ENCODE results near the gene KLHL2.
"Not testable (repeated sequence)": the region's sequence is repeated elsewhere in the genome, so short reads cannot be mapped to it uniquely, and the experiment has no call there.

The KLHL2 gene

DNA sequence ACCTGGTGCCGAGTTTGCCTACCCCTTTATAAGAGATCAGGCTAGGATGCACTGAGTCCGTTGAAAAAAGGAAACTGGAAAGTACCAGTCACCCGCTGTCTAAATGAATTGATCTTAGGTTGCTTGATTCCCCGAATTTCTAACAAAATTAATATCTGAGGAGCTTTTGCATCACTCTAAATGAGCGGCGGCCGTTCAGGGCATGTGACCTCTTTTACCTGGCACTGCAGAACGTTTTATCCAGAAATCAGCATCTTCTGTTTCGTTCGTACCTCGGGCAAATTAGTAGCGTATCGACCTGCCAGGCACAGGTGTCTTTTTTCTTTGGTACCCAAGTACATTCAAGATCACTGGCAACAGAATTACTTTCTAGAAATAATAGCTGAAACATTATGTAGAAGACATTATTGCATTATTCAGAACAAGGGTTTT, 876 bp downstream of the KLHL2 start:
- peak overlapping the region; percentile 78 for H3K4me3 Mint-ChIP-seq
- H3K27ac Mint-ChIP-seq (ENCODE audit: low read depth), result peak overlapping the region; percentile 21
- no peaks in the 10 kb centered on the region for H3K9me3 Mint-ChIP-seq
- ATAC-seq (replicated peaks; ENCODE audit: extremely low read depth, poor library complexity, severe bottlenecking) (peak; percentile 35), DNase-seq (ENCODE audit: low spot score in 2 of 2) (no peak)
- H3K4me1 Mint-ChIP-seq, result peaks cover 59% of the 10 kb centered on the region
- no peaks in the 10 kb centered on the region for H3K27me3 Mint-ChIP-seq
- H3K36me3 Mint-ChIP-seq (ENCODE audit: insufficient read depth), result no peaks in the 10 kb centered on the region

DNA sequence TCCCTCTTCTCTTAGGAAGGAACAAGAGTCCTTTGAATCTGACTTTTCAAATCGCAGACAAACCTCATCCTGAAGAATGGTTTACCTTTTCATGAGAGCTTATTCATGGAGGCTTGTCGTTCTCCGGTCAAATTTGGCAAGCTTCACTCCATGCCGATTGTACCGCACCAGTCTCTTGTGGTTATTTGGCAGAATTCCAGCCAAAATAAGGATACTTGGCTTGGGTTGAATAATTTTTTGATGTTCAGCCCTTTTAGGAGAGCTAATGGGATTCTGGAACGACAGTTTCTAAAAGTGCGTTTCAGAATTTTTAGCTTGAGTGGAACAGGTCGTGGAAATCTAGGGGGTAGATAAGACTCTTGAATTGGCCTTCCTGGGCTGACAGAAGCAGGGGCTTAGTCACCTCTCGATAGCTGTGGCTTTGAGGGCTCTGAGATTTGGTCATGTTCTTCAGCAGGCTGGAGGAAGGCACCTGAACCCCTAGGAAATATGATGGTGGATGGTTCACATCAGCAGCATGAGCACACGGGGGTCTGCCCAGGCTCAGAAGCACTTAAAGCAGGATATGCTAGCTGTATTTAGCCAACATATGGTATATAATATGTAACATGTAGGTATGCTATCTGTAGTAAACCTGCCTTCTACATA, 1.5 kb downstream of the KLHL2 start:
- peak overlapping the region; percentile 78 for H3K4me3 Mint-ChIP-seq
- DNase-seq (ENCODE audit: low spot score in 2 of 2), result no peak
- no peaks in the 10 kb centered on the region for H3K36me3 Mint-ChIP-seq (ENCODE audit: insufficient read depth)
- no peaks in the 10 kb centered on the region for H3K9me3 Mint-ChIP-seq
- H3K27ac Mint-ChIP-seq (ENCODE audit: low read depth), result no peak overlapping the region
- H3K27me3 Mint-ChIP-seq, result no peaks in the 10 kb centered on the region
- H3K4me1 Mint-ChIP-seq, result peaks cover 60% of the 10 kb centered on the region
- ATAC-seq (replicated peaks; ENCODE audit: extremely low read depth, poor library complexity, severe bottlenecking), result no peak

DNA sequence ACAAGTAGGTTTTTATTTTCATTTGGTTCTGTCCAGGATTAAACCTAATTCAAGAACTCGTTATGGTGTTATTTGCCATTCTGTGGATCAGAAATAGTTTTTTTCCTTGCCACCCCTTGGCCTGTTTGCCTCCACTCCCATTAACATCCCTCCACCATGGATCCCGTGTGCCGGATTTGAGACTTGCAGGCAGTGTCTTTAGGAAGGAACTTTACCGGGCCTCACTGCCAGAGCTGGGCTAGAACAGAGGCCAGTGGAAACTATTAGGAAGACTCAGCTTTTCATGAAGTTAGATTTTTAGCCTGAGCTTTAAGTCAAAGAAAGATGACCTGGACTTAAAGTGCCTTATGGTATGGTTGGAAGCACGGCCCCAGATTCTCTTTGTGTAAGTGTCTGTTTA, 2.4 kb downstream of the KLHL2 start:
- Mint-ChIP-seq H3K27ac (ENCODE audit: low read depth) (no peak overlapping the region), H3K4me3 (no peak overlapping the region), H3K4me1 (peaks cover 55% of the 10 kb centered on the region), H3K36me3 (ENCODE audit: insufficient read depth) (no peaks in the 10 kb centered on the region), H3K9me3 (no peaks in the 10 kb centered on the region), H3K27me3 (no peaks in the 10 kb centered on the region)
- ATAC-seq (replicated peaks; ENCODE audit: extremely low read depth, poor library complexity, severe bottlenecking) (no peak), DNase-seq (ENCODE audit: low spot score in 2 of 2) (no peak)

DNA sequence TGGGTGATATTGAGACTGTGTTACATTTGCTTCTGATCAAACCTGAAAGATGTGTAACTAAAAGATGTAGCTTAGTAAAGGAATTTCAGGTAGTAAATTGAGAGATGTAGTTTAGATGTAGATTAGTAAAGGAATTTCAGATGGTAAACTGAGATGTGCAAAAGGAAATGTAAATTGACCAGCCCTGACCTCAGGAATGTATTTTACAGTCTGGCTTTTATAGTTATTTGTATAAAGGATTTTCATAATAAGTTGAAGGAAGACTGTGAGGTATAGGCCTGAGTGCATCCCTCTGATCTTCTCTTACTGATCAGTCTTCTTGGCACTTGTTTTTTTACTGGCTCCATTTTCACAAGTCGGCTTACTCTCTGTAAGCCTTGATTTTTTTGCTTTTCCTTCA, 3.2 kb downstream of the KLHL2 start:
- no peak for ATAC-seq (replicated peaks; ENCODE audit: extremely low read depth, poor library complexity, severe bottlenecking)
- no peak for DNase-seq (ENCODE audit: low spot score in 2 of 2)
- no peaks in the 10 kb centered on the region for H3K27me3 Mint-ChIP-seq
- H3K36me3 Mint-ChIP-seq (ENCODE audit: insufficient read depth), result no peaks in the 10 kb centered on the region
- no peaks in the 10 kb centered on the region for H3K9me3 Mint-ChIP-seq
- peaks cover 50% of the 10 kb centered on the region for H3K4me1 Mint-ChIP-seq
- H3K4me3 Mint-ChIP-seq, result no peak overlapping the region
- H3K27ac Mint-ChIP-seq (ENCODE audit: low read depth), result no peak overlapping the region

DNA sequence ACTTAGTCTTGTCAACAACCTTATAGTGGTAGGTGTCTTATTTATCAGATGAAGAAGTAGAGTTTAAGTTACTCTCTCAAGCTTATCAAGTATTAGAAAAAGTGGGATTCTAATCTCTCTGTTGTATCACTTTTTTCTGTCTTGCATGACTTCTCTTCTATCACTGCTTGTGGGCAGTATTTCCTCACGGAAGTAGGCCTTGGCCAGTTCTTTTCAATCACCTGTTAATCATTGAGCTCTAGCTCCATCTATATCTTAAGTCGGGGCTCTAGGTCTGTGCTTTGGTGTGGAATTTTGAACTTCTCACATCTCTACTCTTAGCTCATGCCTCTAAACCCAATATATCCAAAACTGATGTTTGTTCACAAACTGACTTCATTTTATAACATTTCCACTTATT, 5.3 kb downstream of the KLHL2 start:
- not testable (repeated sequence) for H3K4me3 Mint-ChIP-seq; H3K27me3 Mint-ChIP-seq; ATAC-seq (replicated peaks; ENCODE audit: extremely low read depth, poor library complexity, severe bottlenecking); H3K9me3 Mint-ChIP-seq; H3K27ac Mint-ChIP-seq (ENCODE audit: low read depth); DNase-seq (ENCODE audit: low spot score in 2 of 2); H3K36me3 Mint-ChIP-seq (ENCODE audit: insufficient read depth)
- H3K4me1 Mint-ChIP-seq, result peaks cover 45% of the 10 kb centered on the region

DNA sequence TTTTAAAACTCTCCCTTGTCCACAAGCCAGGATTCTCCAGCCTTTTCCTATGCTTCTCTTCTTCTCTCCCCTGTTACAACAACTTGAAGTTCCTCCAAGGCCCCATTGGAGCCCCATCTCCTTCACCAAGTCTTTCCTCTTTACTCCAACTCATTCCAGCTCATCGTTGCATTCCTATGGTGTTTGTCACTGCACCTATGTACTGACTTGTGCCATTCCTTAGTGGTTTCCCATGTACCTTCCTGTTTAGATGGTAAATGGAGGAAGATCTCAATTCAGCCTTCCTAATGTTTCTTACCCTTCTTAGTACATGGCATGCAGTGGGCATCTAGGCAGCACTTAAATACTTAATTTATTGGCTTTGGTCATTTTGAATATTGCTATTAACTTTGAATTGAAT, 6.0 kb downstream of the KLHL2 start:
- not testable (repeated sequence) for H3K4me3 Mint-ChIP-seq; H3K9me3 Mint-ChIP-seq; H3K27me3 Mint-ChIP-seq; H3K36me3 Mint-ChIP-seq (ENCODE audit: insufficient read depth); ATAC-seq (replicated peaks; ENCODE audit: extremely low read depth, poor library complexity, severe bottlenecking); DNase-seq (ENCODE audit: low spot score in 2 of 2); H3K27ac Mint-ChIP-seq (ENCODE audit: low read depth)
- peaks cover 52% of the 10 kb centered on the region for H3K4me1 Mint-ChIP-seq

DNA sequence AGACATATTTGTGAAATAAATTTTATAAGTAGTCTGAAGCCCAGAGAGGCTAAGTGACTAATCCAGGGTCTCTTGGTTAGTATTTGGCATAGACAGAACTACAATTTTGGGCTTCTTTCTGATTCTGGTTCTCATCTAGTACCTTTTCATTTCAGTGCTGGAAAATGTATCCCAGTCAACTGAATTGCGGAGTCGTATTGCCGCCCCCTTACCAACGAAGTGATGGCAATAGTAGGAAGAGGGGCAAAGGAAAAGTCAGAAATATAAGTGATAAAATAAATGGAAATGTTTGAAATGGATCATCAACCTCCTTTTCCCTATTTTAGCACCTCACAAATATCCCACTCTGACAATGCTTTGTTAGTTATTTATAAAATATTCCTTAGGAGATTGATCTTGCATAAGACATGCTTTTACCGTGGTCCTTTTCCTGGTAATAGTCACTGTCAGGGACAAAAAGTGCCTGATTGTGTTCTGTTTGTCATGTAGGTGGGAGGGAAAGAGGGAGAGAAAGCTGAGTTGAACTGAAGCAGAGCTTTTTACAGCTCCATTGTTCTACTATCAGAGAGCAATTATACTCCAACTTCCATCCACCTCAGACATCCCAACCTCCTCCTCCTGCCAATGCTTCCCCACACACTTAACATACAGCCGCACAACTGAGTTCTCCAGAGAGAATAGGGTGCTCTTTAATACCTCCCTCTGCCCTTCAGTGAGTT, 6.8 kb downstream of the KLHL2 start:
- peaks cover 50% of the 10 kb centered on the region for H3K4me1 Mint-ChIP-seq
- DNase-seq (ENCODE audit: low spot score in 2 of 2); ATAC-seq (replicated peaks; ENCODE audit: extremely low read depth, poor library complexity, severe bottlenecking); H3K4me3 Mint-ChIP-seq; H3K27me3 Mint-ChIP-seq; H3K36me3 Mint-ChIP-seq (ENCODE audit: insufficient read depth); H3K9me3 Mint-ChIP-seq; H3K27ac Mint-ChIP-seq (ENCODE audit: low read depth): not testable (repeated sequence)

DNA sequence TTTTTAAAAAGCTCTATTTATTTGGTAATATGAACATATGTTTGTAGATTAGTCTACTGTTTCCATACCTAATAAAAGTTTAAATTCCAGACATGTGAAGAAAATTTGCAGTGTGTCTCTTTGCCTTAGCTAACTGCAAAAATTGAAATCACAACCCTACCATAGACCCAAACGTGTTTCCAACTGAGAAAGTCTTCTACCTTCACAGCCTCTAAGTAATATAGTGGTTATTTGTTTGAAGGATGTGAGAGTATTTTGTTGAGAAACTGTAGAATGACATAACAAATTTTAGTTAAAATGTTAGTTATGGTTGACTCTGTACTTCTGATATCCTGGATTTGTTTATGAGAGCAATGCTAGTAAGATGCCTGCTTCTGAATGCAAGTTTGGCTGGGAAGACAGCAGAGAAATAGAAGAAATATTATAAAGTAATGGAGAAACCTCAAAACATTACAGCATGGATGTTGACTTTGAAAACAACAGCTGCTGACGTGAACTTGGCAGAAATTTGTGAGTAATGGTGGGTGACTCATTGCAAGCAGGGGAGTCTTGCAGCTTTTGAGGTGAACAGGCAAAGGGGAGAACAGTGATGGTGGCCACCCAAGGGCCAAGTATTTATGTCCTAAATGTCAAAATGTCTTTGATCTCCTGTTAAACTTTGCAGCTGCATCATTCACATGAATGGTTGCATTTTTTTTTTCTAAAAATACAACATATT, 7.8 kb downstream of the KLHL2 start:
- not testable (repeated sequence) for ATAC-seq (replicated peaks; ENCODE audit: extremely low read depth, poor library complexity, severe bottlenecking); H3K4me3 Mint-ChIP-seq; DNase-seq (ENCODE audit: low spot score in 2 of 2); H3K27me3 Mint-ChIP-seq; H3K36me3 Mint-ChIP-seq (ENCODE audit: insufficient read depth); H3K27ac Mint-ChIP-seq (ENCODE audit: low read depth); H3K9me3 Mint-ChIP-seq
- H3K4me1 Mint-ChIP-seq, result peaks cover 43% of the 10 kb centered on the region

DNA sequence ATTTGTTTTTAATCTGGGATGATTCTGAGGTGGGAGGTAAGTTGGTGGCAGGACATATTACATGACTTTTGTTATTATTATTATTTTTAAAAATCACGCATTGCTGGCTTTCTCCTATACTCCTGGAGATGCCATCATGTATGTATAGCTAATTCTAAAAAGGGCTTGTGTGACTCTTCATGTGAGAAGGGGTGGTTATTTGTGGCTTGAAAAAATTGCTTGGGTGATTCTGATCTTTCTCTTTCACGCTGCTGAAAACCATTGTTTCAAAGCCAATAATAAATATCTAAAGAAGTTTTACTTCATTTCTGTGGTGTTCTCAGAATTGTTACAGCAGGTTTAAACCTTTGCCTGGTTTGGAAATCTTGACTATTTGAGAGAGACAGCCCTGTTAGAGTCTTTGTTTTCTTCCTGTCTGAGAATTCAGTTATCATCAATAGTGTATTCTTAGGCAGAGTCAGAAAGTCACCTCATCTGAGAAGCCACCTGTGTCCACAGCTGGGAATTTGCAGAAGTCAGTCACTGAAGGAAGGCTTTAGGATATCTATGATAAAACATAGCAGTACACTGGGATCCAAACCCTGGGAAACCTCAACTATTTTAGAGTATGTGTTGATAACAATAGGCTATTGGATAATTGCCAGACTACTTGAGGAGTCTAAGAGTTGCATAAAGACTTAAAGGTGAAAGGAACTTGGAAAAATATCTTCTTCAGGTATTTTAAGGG, 8.6 kb downstream of the KLHL2 start:
- ATAC-seq (replicated peaks; ENCODE audit: extremely low read depth, poor library complexity, severe bottlenecking); DNase-seq (ENCODE audit: low spot score in 2 of 2); H3K27ac Mint-ChIP-seq (ENCODE audit: low read depth); H3K27me3 Mint-ChIP-seq; H3K9me3 Mint-ChIP-seq; H3K36me3 Mint-ChIP-seq (ENCODE audit: insufficient read depth); H3K4me3 Mint-ChIP-seq: not testable (repeated sequence)
- peaks cover 38% of the 10 kb centered on the region for H3K4me1 Mint-ChIP-seq

DNA sequence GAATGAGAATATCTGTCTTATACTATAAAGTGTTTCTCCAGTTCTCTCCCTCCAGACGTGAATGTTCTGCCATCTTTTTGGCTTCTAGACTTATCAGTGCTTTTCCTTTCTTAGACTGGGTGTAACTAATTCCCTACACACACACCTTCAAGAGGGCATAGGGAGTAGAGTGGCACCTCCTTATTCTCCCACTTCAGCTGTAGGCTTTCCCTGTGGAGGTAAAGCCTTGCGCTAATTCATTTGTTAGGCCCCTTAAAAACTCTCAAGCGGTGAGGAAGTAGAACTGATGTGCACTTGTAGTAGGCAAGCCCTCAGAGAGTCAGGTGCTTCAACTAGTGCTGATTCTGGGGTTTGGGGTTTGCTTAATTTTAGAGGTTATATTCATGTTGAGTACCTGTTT, 10.0 kb downstream of the KLHL2 start:
- ATAC-seq (replicated peaks; ENCODE audit: extremely low read depth, poor library complexity, severe bottlenecking) (no peak), DNase-seq (ENCODE audit: low spot score in 2 of 2) (no peak)
- Mint-ChIP-seq H3K9me3 (no peaks in the 10 kb centered on the region), H3K36me3 (ENCODE audit: insufficient read depth) (peaks cover 7% of the 10 kb centered on the region), H3K27ac (ENCODE audit: low read depth) (no peak overlapping the region), H3K4me3 (no peak overlapping the region), H3K27me3 (no peaks in the 10 kb centered on the region), H3K4me1 (peaks cover 41% of the 10 kb centered on the region)

DNA sequence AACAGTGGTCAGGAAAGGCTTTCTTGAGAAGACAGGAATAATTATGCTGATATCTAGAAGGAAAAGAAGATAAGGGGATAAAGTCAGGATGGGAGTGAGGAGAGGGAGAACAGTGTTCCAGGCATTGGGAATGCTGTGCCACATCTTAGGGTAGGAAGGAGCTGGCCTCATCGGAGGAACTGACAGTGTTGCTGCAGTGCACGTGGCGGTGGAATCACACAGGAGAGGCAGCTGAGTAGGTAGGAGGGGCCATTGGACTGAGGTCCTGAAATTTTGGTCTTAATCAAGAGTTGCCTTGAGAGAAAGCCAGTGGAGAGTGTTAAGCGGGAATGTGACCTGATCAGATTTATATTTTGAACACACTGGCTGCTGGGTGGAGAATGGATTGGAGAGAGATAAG, 13.9 kb downstream of the KLHL2 start:
- H3K4me3 Mint-ChIP-seq; DNase-seq (ENCODE audit: low spot score in 2 of 2); H3K27me3 Mint-ChIP-seq; H3K9me3 Mint-ChIP-seq; ATAC-seq (replicated peaks; ENCODE audit: extremely low read depth, poor library complexity, severe bottlenecking); H3K27ac Mint-ChIP-seq (ENCODE audit: low read depth): not testable (repeated sequence)
- H3K36me3 Mint-ChIP-seq (ENCODE audit: insufficient read depth), result peaks cover 13% of the 10 kb centered on the region
- H3K4me1 Mint-ChIP-seq, result peaks cover 37% of the 10 kb centered on the region

DNA sequence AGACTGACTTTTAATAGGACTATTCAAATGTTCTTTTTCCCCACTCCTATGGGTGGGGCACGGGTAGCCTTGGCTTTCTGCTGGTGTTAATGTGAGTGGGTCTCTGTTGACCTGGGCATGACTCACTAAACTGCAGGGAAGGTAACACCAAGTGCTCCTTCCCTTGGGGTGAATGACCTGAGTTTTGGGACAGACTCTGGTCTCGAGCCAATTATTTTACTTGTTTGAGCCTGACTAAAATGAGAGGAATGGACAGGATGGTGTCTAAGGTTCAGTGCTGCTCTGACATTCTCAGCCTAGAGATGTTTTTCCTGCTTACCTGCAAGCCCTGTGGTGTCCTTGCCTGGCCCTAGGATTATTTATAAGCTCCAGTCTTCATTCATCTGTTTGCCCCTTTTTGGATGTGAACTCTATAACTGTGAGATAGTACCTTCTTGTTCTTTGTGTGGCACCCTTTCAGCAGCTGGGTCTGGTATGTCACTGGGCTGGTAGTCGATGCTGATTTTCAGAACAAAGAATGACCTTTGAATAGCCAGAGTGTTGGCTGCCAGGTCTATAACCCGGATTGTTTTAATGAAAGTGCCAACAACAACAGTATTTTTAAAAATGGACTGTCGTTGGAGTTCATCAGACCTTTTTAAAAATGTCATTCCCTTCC, 14.8 kb downstream of the KLHL2 start:
- peaks cover 14% of the 10 kb centered on the region for H3K36me3 Mint-ChIP-seq (ENCODE audit: insufficient read depth)
- not testable (repeated sequence) for DNase-seq (ENCODE audit: low spot score in 2 of 2); H3K4me3 Mint-ChIP-seq; H3K27ac Mint-ChIP-seq (ENCODE audit: low read depth); ATAC-seq (replicated peaks; ENCODE audit: extremely low read depth, poor library complexity, severe bottlenecking); H3K27me3 Mint-ChIP-seq; H3K9me3 Mint-ChIP-seq
- H3K4me1 Mint-ChIP-seq, result peaks cover 33% of the 10 kb centered on the region

All from central memory CD8-positive, alpha-beta T cell (primary cell).